ENCODE results near the gene SEMA4G. TPM values are rescaled to one million over a fixed set of nuclear protein-coding genes. Genes with fewer than 3 reads are reported as not detected.

The SEMA4G gene
- total RNA-seq, 1 experiment from 2014 or later: 8.5 TPM

DNA sequence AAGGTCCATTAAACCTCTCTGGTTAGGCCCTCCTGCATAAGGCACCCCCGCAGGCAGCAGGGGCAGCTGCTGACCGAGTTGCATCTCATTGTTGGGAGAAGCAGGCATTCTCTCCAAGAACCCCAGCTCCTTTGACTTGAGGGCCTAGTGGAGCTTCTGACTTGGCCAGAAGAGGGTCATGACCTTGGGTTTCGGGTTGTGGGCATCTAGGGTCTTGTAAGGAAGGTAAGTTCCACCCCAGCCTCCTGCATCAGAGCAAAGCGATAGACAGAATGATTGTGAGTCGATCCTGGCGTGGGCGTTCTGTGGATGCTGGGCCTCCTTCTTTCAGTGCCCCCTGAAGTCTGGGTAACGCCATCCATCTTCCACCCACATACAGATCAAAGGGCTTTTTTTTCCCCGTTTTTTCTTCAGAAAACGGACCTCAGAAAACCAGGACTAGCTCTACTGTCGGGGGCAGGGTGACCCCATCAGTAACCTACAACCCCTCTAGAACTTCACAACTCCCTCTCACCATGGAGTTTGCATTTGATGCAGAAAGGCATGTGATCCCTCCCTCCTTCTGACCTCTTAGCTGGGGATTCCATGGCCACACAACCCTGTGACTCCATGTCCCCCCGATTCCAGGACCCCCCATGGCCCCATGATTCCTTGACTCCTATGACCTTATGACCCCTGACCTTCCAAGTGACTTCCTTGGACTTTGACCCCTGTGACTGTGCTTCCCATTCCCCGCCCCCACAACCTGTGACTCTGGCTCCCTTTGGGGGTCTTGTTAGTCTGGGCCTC is 3.0 kb downstream of the SEMA4G start:
- Histone ChIP-seq H3K23ac (ENCODE audit: insufficient read length, low read depth, low read length) (no peak overlapping the region), H4K20me1 (ENCODE audit: control insufficient read depth, insufficient read depth, insufficient read length) (no peaks in the 10 kb centered on the region), H2AK5ac (ENCODE audit: insufficient read length, low read length) (no peak overlapping the region), H3K27me3 (ENCODE audit: insufficient read depth, low read length) (no peaks in the 10 kb centered on the region), H3K27ac (ENCODE audit: insufficient read length, low read depth, low read length) (no peak overlapping the region), H3T11ph (ENCODE audit: low read length) (no peak overlapping the region), H3K23me2 (ENCODE audit: insufficient read length, low read depth, low read length, poor library complexity, severe bottlenecking) (peaks cover 12% of the 10 kb centered on the region), H2BK20ac (ENCODE audit: low read depth, low read length, poor library complexity, severe bottlenecking) (no peak overlapping the region), H3K14ac (ENCODE audit: insufficient read depth, low read length) (no peak overlapping the region), H3K4me2 (ENCODE audit: insufficient read depth, insufficient read length, low read length) (no peak overlapping the region), H3K79me1 (ENCODE audit: insufficient read depth, low read depth, low read length, poor library complexity, severe bottlenecking) (no peaks in the 10 kb centered on the region), H4K91ac (ENCODE audit: insufficient read length, low read depth, low read length) (no peak overlapping the region), H4K8ac (replicated peaks; ENCODE audit: insufficient read length, low read depth, low read length) (no peak overlapping the region), H2BK120ac (ENCODE audit: low read depth, low read length, poor library complexity, severe bottlenecking) (no peak overlapping the region), H3K4me1 (ENCODE audit: insufficient read depth, low read length) (no peaks in the 10 kb centered on the region), H3K4ac (ENCODE audit: low read depth, low read length) (no peak overlapping the region), H3K56ac (ENCODE audit: insufficient read length, low read depth, low read length) (no peak overlapping the region), H3K9ac (ENCODE audit: extremely low read depth, insufficient read length, low read length) (no peak overlapping the region), H3K18ac (ENCODE audit: insufficient read length, low read depth, low read length) (no peak overlapping the region), H4K5ac (ENCODE audit: insufficient read length, low read depth, low read length) (no peak overlapping the region), H2BK15ac (ENCODE audit: low read depth, low read length) (no peak overlapping the region), H2BK12ac (ENCODE audit: insufficient read length, low read depth, low read length) (no peak overlapping the region), H3K79me2 (ENCODE audit: insufficient read depth, low read length) (no peaks in the 10 kb centered on the region), H2BK5ac (ENCODE audit: insufficient read length, low read length) (no peak overlapping the region), H3K9me3 (ENCODE audit: control insufficient read depth, low read depth, low read length) (no peaks in the 10 kb centered on the region), H2AFZ (ENCODE audit: low read length) (no peak overlapping the region)
- no peak overlapping the region; a peak in 3 of 7 replicates for H3K27ac Mint-ChIP-seq
- no CpG with 5 or more reads among the region's 13 CpGs for WGBS (ENCODE audit: extremely low coverage, insufficient read length, low lambda C conversion rate)
- peaks cover 7% of the 10 kb centered on the region for H3K27me3 Mint-ChIP-seq (ENCODE audit: low read depth)
- no peaks in the 10 kb centered on the region; a peak in 2 of 5 replicates for H3K9me3 Mint-ChIP-seq
- DNase-seq: no peak
- peaks cover 32 to 34% of the 10 kb centered on the region in 2 experiments for H3K4me1 Mint-ChIP-seq
- TF ChIP-seq, protein P1, sequence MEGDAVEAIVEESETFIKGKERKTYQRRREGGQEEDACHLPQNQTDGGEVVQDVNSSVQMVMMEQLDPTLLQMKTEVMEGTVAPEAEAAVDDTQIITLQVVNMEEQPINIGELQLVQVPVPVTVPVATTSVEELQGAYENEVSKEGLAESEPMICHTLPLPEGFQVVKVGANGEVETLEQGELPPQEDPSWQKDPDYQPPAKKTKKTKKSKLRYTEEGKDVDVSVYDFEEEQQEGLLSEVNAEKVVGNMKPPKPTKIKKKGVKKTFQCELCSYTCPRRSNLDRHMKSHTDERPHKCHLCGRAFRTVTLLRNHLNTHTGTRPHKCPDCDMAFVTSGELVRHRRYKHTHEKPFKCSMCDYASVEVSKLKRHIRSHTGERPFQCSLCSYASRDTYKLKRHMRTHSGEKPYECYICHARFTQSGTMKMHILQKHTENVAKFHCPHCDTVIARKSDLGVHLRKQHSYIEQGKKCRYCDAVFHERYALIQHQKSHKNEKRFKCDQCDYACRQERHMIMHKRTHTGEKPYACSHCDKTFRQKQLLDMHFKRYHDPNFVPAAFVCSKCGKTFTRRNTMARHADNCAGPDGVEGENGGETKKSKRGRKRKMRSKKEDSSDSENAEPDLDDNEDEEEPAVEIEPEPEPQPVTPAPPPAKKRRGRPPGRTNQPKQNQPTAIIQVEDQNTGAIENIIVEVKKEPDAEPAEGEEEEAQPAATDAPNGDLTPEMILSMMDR (conservative IDR thresholded peaks at IDR 0.05): no peak
- H3K4me3 Mint-ChIP-seq: no peak overlapping the region; a peak in 1 of 5 replicates
- peaks cover 0 to 2% (median 0%) of the 10 kb centered on the region in 3 experiments; a peak in 3 of 7 replicates for H3K36me3 Mint-ChIP-seq (ENCODE audit: insufficient read depth in 1 of 3, low read depth in 3 of 3)
